IMR-90 (cell line): ENCODE results near the gene RASSF9. TPM values are rescaled to one million over a fixed set of nuclear protein-coding genes. Genes with fewer than 3 reads are reported as not detected.

Experiments used
- ATAC-seq: fragments of 200-7000 bp; cut with Tn5 transposase; 2 replicates; pipeline ENCODE4 v1.9.1; 2020; ENCODE audit warnings: low read depth, mild to moderate bottlenecking, moderate library complexity
- BruUV-seq: library from RNA; stranded (reverse); fragments of 400-500 nt; replicated peaks from 2 replicates; lab custom pipeline; 2021; lab: Mats Ljungman, UMichigan
- CTCF ChIA-PET: fragments of 300-600 bp; formaldehyde crosslinking; extraction: SDS; loops from one replicate; lab custom pipeline; 2021; ENCODE audit warnings: antibody characterized with exemption; lab: Yijun Ruan, JAX
- POLR2A ChIA-PET: fragments of 300-600 bp; sonication (Branson Sonifier 250); formaldehyde crosslinking; loops from one replicate; lab custom pipeline; 2022; ENCODE audit warnings: antibody characterized with exemption; ENCODE audit not compliant: unreplicated experiment; lab: Charles Lee
- DNase-seq: peaks from one replicate; pipeline ENCODE4 v3.0.0; 2013
- H2AFZ ChIP-seq: replicated peaks from 2 replicates; pipeline ENCODE3; 2013; ENCODE audit warnings: low read length, mild to moderate bottlenecking; ENCODE audit not compliant: poor library complexity
- H2AK5ac ChIP-seq: 2 replicates; pipeline ENCODE4 v1.6.1; 2013; ENCODE audit warnings: low read depth, low read length, inconsistent platforms
- H2AK9ac ChIP-seq: replicated peaks from 2 replicates; pipeline ENCODE3; 2013; ENCODE audit warnings: mild to moderate bottlenecking, low read depth, low read length, moderate library complexity; ENCODE audit not compliant: poor library complexity
- H2BK120ac ChIP-seq: 2 replicates; pipeline ENCODE4 v1.6.1; 2013; ENCODE audit warnings: low read depth, low read length, inconsistent platforms
- H2BK15ac ChIP-seq: 3 replicates; pipeline ENCODE4 v1.6.1; 2013; ENCODE audit warnings: low read depth, low read length, inconsistent platforms
- H2BK20ac ChIP-seq: 2 replicates; pipeline ENCODE4 v1.6.1; 2013; ENCODE audit warnings: low read depth, mild to moderate bottlenecking, inconsistent platforms, low read length, moderate library complexity
- H2BK5ac ChIP-seq: 2 replicates; pipeline ENCODE4 v1.6.1; 2013; ENCODE audit warnings: mild to moderate bottlenecking, low read depth, low read length, inconsistent platforms; ENCODE audit not compliant: poor library complexity, severe bottlenecking
- H3K14ac ChIP-seq: replicated peaks from 2 replicates; pipeline ENCODE4 v1.6.1; 2013; ENCODE audit warnings: low read depth, low read length, inconsistent platforms
- H3K18ac ChIP-seq: 2 replicates; pipeline ENCODE4 v1.6.1; 2013; ENCODE audit warnings: low read depth, low read length, control low read depth
- H3K23ac ChIP-seq: 2 replicates; pipeline ENCODE4 v1.6.1; 2013; ENCODE audit warnings: low read depth, low read length, inconsistent platforms
- H3K27ac ChIP-seq: 2 replicates; pipeline ENCODE4 v1.5.1; 2013; ENCODE audit warnings: mild to moderate bottlenecking, control low read depth, low read length; ENCODE audit not compliant: insufficient read depth
- H3K27me3 ChIP-seq: 2 replicates; pipeline ENCODE4 v1.6.1; 2013; ENCODE audit warnings: low read length; ENCODE audit not compliant: control insufficient read depth, insufficient read depth
- H3K36me3 ChIP-seq: 2 replicates; pipeline ENCODE4 v1.6.1; 2013; ENCODE audit warnings: low read length, mixed read lengths; ENCODE audit not compliant: control insufficient read depth, insufficient read depth
- H3K4ac ChIP-seq: 2 replicates; pipeline ENCODE4 v1.6.1; 2013; ENCODE audit warnings: low read depth, low read length, inconsistent platforms
- H3K4me1 ChIP-seq: 2 replicates; pipeline ENCODE4 v1.6.1; 2013; ENCODE audit warnings: low read length, mixed read lengths; ENCODE audit not compliant: control insufficient read depth, insufficient read depth
- H3K4me2 ChIP-seq: 2 replicates; pipeline ENCODE4 v1.6.1; 2013; ENCODE audit warnings: low read depth, mild to moderate bottlenecking, control low read depth, low read length, moderate library complexity
- H3K4me3 ChIP-seq: 2 replicates; pipeline ENCODE4 v1.5.1; 2013; ENCODE audit warnings: low read depth, mild to moderate bottlenecking, control low read depth, low read length, moderate library complexity; ENCODE audit not compliant: insufficient read depth
- H3K56ac ChIP-seq: 2 replicates; pipeline ENCODE4 v1.6.1; 2013; ENCODE audit warnings: low read length, inconsistent platforms; ENCODE audit not compliant: insufficient read depth; ENCODE audit errors: extremely low read depth
- H3K79me1 ChIP-seq, 2 experiments: 2 replicates each; pipeline ENCODE4 v1.6.1; 2013; ENCODE audit warnings: low read length in 2 of 2, inconsistent platforms in 1 of 2, low read depth in 1 of 2
- H3K9ac ChIP-seq: 2 replicates; pipeline ENCODE4 v1.6.1; 2013; ENCODE audit warnings: low read depth, low read length, control low read depth
- H3K9me1 ChIP-seq: 2 replicates; pipeline ENCODE4 v1.6.1; 2013; ENCODE audit warnings: low read length, inconsistent platforms; ENCODE audit not compliant: insufficient read depth
- H3K9me3 ChIP-seq: 2 replicates; pipeline ENCODE4 v1.6.1; 2013; ENCODE audit warnings: low read length; ENCODE audit not compliant: control insufficient read depth, insufficient read depth
- H4K20me1 ChIP-seq: 2 replicates; pipeline ENCODE4 v1.6.1; 2013; ENCODE audit warnings: low read length, inconsistent platforms; ENCODE audit not compliant: insufficient read depth
- H4K5ac ChIP-seq: 2 replicates; pipeline ENCODE4 v1.6.1; 2013; ENCODE audit warnings: mild to moderate bottlenecking, low read depth, low read length, control low read depth
- H4K8ac ChIP-seq, 2 experiments: 2 replicates each; pipeline ENCODE4 v1.6.1; 2013; ENCODE audit warnings: low read depth in 2 of 2, low read length in 2 of 2, control low read depth in 1 of 2, inconsistent platforms in 1 of 2
- H4K91ac ChIP-seq: 2 replicates; pipeline ENCODE4 v1.6.1; 2013; ENCODE audit warnings: low read depth, low read length, inconsistent platforms; ENCODE audit not compliant: insufficient read depth
- CHD1 ChIP-seq: IDR thresholded peaks from 2 replicates; pipeline ENCODE4 v1.6.1; 2012; ENCODE audit warnings: low read depth, low read length, improper control_type of control experiment
- CTCF ChIP-seq: conservative IDR thresholded peaks from 2 replicates; pipeline ENCODE4 v1.5.1; 2012; ENCODE audit warnings: mild to moderate bottlenecking, low read depth, low read length, improper control_type of control experiment
- ELK1 ChIP-seq: fragments of 150-350 bp; IDR thresholded peaks from 2 replicates; pipeline ENCODE4 v1.6.1; 2016; ENCODE audit warnings: low read depth, mild to moderate bottlenecking, low read length, moderate library complexity, borderline replicate concordance
- MAFK ChIP-seq: IDR thresholded peaks from 2 replicates; pipeline ENCODE4 v1.6.1; 2012; ENCODE audit warnings: low read depth, low read length, improper control_type of control experiment
- MAZ ChIP-seq: IDR thresholded peaks from 2 replicates; pipeline ENCODE4 v1.6.1; 2012; ENCODE audit warnings: low read depth, mild to moderate bottlenecking, low read length, improper control_type of control experiment, moderate library complexity, borderline replicate concordance
- NFE2L2 ChIP-seq: fragments of 150-350 bp; IDR thresholded peaks from 2 replicates; pipeline ENCODE4 v1.6.1; 2016; ENCODE audit warnings: low read depth, mild to moderate bottlenecking, low read length
- POLR2A ChIP-seq: IDR thresholded peaks from 2 replicates; pipeline ENCODE4 v1.6.1; 2012; ENCODE audit warnings: mild to moderate bottlenecking, low read depth, low read length
- RAD21 ChIP-seq: IDR thresholded peaks from 2 replicates; pipeline ENCODE4 v1.6.1; 2012; ENCODE audit warnings: low read length, improper control_type of control experiment
- RFX5 ChIP-seq: IDR thresholded peaks from 2 replicates; pipeline ENCODE4 v1.8.0; 2012; ENCODE audit warnings: low read depth, mild to moderate bottlenecking, low read length, moderate library complexity
- SMC3 ChIP-seq: fragments of 150-350 bp; IDR thresholded peaks from 2 replicates; pipeline ENCODE4 v1.6.1; 2016; ENCODE audit warnings: low read depth, mild to moderate bottlenecking, antibody characterized with exemption, low read length, moderate library complexity
- USF2 ChIP-seq: fragments of 150-350 bp; IDR thresholded peaks from 2 replicates; pipeline ENCODE4 v1.6.1; 2017; ENCODE audit warnings: mild to moderate bottlenecking, antibody characterized with exemption, low read length, low read depth
- WGBS, 2 experiments: methylation state at CpG; one replicate each; pipeline versions ENCODE4 v1.1.5 to v1.1.7; 2013; ENCODE audit warnings: missing lambda C conversion rate in 2 of 2; ENCODE audit not compliant: insufficient read length in 1 of 2; ENCODE audit errors: extremely low coverage in 2 of 2; 5-methylcytosine and 5-hydroxymethylcytosine counted together
- dilution Hi-C: fragments of 300-500 bp; cut with HindIII; formaldehyde crosslinking; loops from one replicate; pipeline ENCODE4 v1.14.3; 2018; ENCODE audit warnings: low sequenced_read_pairs; ENCODE audit not compliant: unreplicated experiment
- in situ Hi-C: fragments of 300-500 bp; cut with MboI; formaldehyde crosslinking; loops from 3 replicates; pipeline ENCODE4 v1.14.3; 2019; ENCODE audit warnings: low sequenced_read_pairs, inconsistent platforms, mixed read lengths
- intact Hi-C: fragments of 100-400 bp; cut with micrococcal nuclease; formaldehyde crosslinking; loops from 2 replicates; pipeline ENCODE4 v1.10.0; 2022
- polyA plus RNA-seq, 3 experiments: library from polyadenylated mRNA; depleted of rRNA; stranded (reverse); fragments of >200 nt; gene quantifications; 2 replicates each; pipeline ENCODE4 v1.2.3, GENCODE V29; 2012; ENCODE audit warnings: low replicate concordance in 1 of 3
- total RNA-seq: library from RNA; depleted of rRNA; stranded (reverse); fragments of >200 nt; gene quantifications from 2 replicates; pipeline ENCODE4 v1.2.3, GENCODE V29; 2012

The RASSF9 gene
- total and polyA plus RNA-seq, 2 of the 4 experiments (the other 2 are of a cell fraction): 0.09 to 0.18 TPM

- intact Hi-C loops: no loop called here
- Histone ChIP-seq H2BK5ac (no peak overlapping the region), H3K23ac (no peak overlapping the region), H3K4me1 (no peaks in the 10 kb centered on the region), H3K79me1 (no peaks in the 10 kb centered on the region), H4K20me1 (no peaks in the 10 kb centered on the region), H3K9me1 (no peaks in the 10 kb centered on the region), H2AK9ac (no peak overlapping the region), H3K4me3 (no peak overlapping the region), H4K8ac (no peak overlapping the region), H3K56ac (no peak overlapping the region), H3K9me3 (no peaks in the 10 kb centered on the region), H2AK5ac (no peak overlapping the region), H3K27ac (no peak overlapping the region), H3K27me3 (no peaks in the 10 kb centered on the region), H4K91ac (no peak overlapping the region), H3K4ac (no peak overlapping the region), H2BK15ac (no peak overlapping the region), H3K14ac (no peak overlapping the region), H4K5ac (no peak overlapping the region), H3K18ac (no peak overlapping the region), H3K4me2 (no peak overlapping the region), H2BK120ac (no peak overlapping the region), H3K9ac (no peak overlapping the region), H3K36me3 (no peaks in the 10 kb centered on the region), H2AFZ (no peak overlapping the region), H2BK20ac (no peak overlapping the region)
- dilution Hi-C loops: no loop called here
- ChIA-PET CTCF (interaction anchor here (0.5 kb wide), 1 partner anchor 286 kb away, joined by 3 read pairs; no protein-coding TSS in a partner anchor), POLR2A (no interaction called here)
- no peak for ATAC-seq
- no TSS peak for BruUV-seq
- DNase-seq: no peak
- in situ Hi-C loops: loop anchor here (5.0 kb wide), 2 partner anchors 289 to 399 kb away; no protein-coding TSS in a partner anchor
- TF ChIP-seq CTCF (no peak), CHD1 (no peak), MAZ (no peak), RFX5 (no peak), SMC3 (no peak), ELK1 (no peak), POLR2A (no peak), RAD21 (no peak), MAFK (no peak), USF2 (no peak), NFE2L2 (no peak)
- 100% methylated on average over 1 of the region's 6 CpGs; no CpG with 5 or more reads in 1 of the 2 experiments for WGBS, 2 experiments
Observed at GRCh38 chr12:85865890-85866289, 29.7 kb upstream of the RASSF9 start.
